ENCODE results near the gene COBL.

Gene COBL

GRCh38 chr7:51306761-51307160, 9.8 kb downstream of the COBL start:
- DNase-seq (ENCODE audit: low read depth): no peak

DNA sequence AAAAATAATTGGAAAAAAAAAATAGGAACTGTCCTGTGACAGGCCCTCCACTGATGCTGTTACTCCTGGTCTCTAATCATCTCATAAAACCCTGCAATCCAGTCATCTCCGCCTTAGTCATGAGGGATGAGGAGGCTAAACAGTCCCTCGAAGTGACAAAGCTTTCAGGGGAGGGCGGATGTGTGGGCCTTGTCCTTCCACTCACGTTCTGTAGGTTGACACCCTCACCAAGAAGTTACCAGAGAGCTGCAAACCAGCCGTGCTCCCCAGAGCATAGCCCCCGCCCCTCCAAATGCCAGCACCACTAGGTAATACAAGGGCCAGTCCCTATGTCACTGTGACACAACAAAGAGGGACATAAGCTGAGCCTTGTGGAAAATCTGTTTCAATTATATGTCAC, 11.9 kb downstream of the COBL start:
- DNase-seq (ENCODE audit: low read depth): no peak

DNA sequence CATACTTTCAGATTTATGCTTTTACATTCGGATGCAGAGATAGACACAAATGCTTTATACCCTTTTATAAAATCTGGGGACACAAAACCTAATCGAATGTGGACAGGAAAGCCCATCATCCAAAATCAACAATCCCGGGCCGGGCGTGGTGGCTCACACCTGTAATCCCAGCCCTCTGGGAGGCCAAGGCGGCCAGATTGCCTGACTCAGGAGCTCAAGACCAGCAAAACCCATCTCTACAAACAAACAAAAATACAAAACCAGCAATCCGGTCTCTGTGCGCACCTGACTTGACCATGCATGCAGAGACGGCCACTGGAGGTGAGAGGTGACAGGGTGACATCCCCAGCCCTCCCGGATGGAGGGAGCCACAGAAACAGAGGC, 13.5 kb downstream of the COBL start:
- no peak for DNase-seq (ENCODE audit: low read depth)

DNA sequence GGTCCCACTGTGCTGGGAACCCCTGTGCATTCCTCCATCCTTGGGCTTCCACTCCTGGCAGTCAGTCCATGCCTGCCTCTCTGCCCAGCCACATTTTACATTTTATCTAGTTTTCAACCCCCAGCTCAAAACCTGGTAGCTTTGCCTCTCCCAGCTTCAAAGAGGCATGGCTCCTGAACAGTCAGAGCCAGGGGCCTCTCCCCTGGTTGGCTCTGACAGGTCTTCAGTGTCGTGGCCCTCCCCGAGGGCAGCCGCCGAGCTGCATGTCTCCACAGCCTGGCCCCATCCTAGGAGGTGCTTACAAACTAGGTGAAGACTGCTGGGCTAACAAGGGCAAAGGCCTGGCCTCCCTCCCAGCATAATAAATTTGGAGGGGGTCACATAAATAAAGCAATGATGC, 14.8 kb downstream of the COBL start:
- DNase-seq (ENCODE audit: low read depth): no peak

- DNase-seq (ENCODE audit: low read depth): no peak
These were observed 15.6 kb downstream of the COBL start for GRCh38 chr7:51300762-51301674.

DNA sequence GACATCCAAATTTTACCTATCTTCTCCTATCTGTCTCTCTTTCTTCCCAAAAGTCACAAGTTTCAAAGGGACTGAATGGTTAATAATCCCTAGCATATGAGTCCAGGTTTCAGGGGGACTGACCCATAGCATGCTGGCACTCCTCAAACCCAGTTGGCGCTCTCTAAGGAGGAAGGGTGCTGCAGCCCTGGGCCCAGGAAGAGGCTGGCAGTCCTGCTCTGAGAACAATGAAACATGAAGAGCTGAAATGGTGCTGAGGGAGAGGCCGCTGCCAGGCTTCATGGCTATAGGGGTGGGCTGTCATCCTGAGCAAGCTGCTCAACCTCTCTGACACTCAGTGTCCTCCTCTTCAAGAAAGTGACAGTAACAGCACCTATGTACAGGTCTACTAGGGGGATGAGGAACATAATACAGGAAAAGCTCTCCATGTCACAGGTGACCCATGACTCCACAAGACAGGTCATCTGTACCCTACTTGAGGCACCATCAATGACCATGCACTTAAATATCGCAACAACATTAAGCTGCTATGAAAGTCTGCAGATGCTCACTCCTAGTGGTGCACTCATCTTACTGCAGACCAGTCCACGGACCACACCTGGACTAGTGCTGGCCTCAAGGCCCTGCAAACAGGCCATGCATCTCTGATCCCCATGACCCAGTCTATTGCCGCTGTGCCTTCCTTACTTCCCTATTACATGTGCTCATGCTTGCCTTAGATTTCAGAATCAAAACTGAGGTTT, 17.0 kb downstream of the COBL start:
- no peak for DNase-seq (ENCODE audit: low read depth)

DNA sequence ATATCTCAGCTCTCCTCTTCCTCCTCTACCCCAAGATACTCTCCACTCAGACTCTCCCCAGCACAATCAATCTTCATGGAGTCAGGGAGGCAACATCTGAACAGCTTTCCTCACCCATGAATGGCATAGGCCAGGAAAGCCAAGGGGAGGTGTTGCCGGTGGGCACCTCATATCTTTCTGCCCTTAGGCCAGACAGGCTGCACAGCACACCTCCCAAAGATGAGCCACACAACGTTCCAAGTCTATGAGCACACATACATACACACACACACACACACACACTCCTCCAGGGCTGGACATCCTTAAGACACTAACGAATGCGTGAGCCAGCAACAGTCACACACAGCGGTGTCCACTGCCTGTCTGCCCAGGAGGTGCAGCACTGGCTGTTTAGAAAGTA, 17.7 kb downstream of the COBL start:
- no peak for DNase-seq (ENCODE audit: low read depth)

GRCh38 chr7:51297986-51298385, 18.6 kb downstream of the COBL start:
- no peak for DNase-seq (ENCODE audit: low read depth)

GRCh38 chr7:51295440-51296245, 21.0 kb downstream of the COBL start:
- no peak for DNase-seq (ENCODE audit: low read depth)

GRCh38 chr7:51292596-51292995, 24.0 kb downstream of the COBL start:
- no peak for DNase-seq (ENCODE audit: low read depth)

DNA sequence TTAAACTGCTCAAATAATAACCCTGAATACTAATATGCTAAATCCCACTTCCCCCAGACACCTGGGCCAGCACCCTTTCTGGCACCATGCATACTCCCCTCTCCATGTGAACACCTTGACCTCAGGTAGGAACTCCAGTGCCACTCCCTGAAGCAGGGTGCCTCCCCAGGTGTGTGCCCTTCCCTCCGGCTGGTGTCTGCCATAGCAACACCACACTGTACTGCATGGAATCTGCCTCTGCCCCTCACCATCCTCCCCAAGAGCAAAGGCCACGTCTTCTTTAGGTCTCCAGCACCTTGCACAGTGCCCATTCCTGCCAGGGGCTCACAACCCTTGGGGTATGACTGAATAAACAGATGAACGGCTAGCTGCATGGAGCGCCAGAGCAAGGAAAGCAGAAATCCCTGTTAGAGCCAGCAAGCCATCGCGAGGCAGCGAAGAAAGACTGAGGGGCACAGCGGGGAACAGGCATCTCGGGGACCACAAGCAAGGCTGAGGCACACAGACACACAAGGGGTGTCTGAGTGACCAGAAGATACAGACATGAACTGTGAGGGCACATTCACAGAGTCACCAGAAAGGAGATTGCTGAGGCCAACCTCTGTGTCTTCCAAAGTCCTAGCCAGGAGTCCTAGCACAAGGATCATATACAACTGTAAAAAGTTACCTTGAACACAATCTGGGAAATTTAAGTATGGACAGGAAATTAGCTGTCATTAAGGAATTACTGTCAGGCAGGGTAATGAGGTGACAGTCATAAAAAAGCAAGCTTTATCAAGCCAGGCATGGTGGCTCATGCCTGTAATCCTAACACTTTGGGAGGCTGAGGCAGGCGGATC, 25.7 kb downstream of the COBL start:
- no peak for DNase-seq (ENCODE audit: low read depth)

DNA sequence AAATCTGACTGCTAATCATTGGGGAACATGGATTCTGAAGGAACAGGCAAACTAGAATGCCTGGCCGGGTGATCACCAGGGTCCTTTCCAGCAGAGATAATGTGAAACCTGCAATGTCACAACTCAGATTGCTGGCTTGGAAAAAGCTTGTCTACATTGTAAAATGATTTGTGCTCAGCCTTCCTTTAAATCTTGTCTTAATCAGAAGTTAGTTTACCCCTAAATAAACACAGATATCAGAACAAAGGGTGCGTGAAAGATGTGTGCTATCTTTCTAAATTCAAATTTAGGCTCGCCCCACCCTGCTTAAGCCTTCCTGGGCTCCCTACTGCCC, 26.3 kb downstream of the COBL start:
- no peak for DNase-seq (ENCODE audit: low read depth)

- no peak for DNase-seq (ENCODE audit: low read depth)
These were observed 26.8 kb downstream of the COBL start for GRCh38 chr7:51289623-51290303.

GRCh38 chr7:51288896-51289622, 27.6 kb downstream of the COBL start:
- DNase-seq (ENCODE audit: low read depth): no peak

DNA sequence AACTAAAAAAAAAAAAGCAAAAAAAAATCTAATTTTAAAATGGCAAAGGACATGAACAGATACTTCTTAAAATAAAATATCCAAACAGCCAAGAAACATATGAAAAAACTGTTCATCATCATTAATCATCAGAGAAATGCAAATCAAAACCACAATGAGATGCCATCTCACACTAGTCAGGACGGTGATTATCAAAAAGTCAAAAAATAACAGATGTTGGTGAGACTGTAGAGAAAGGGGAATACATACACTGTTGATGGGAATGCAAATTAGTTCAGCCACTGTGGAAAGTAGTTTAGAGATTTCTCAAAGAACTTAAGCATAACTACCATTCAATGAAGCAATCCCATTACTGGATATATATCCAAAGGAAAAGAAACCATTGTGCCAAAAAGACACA, 30.2 kb downstream of the COBL start:
- DNase-seq (ENCODE audit: low read depth): no peak

GRCh38 chr7:51280156-51280555, 36.5 kb downstream of the COBL start:
- DNase-seq (ENCODE audit: low read depth): no peak

- DNase-seq (ENCODE audit: low read depth): no peak
These were observed 37.1 kb downstream of the COBL start for GRCh38 chr7:51279391-51280023.

GRCh38 chr7:51278797-51279196, 37.8 kb downstream of the COBL start:
- no peak for DNase-seq (ENCODE audit: low read depth)

- DNase-seq (ENCODE audit: low read depth): no peak
These were observed 39.6 kb downstream of the COBL start for GRCh38 chr7:51276967-51277366.

GRCh38 chr7:51276091-51276605, 40.5 kb downstream of the COBL start:
- no peak for DNase-seq (ENCODE audit: low read depth)

All from activated gamma-delta T cell treated with anti-CD3 and anti-CD28 coated beads, Interleukin-2, amount 50 U/mL, for 16 hours (primary cell).